Activated T-cell treated with anti-CD3 and anti-CD28 coated beads, Interleukin-2, amount 50 U/mL, for 72 hours (primary cell): ENCODE measurements around the gene SPATA12. TPM values are rescaled to one million over a fixed set of nuclear protein-coding genes. Genes with fewer than 3 reads are reported as not detected.

Experiments used
- ATAC-seq, 2 donors: fragments of 150-1000 bp; cut with Tn5 transposase; replicated peaks in 1 of 2; 2 replicates each; pipeline ENCODE4 v1.10.0; 2021; ENCODE audit warnings: moderate library complexity in 2 of 2, mild to moderate bottlenecking in 1 of 2
- DNase-seq, 2 donors: peaks; one replicate each; pipeline ENCODE4 v3.0.0; 2021 to 2022; ENCODE audit warnings: mixed read lengths in 1 of 2
- H3K27ac Mint-ChIP-seq: one replicate; pipeline ENCODE4 v1.8.0; 2022; ENCODE audit warnings: mild to moderate bottlenecking, moderate library complexity, mixed read lengths
- H3K27me3 Mint-ChIP-seq: one replicate; pipeline ENCODE4 v1.8.0; 2022; ENCODE audit warnings: low read depth, mixed read lengths
- H3K36me3 Mint-ChIP-seq, 2 donors: one replicate each; pipeline ENCODE4 v1.8.0; 2022; ENCODE audit warnings: mixed read lengths in 2 of 2, mild to moderate bottlenecking in 1 of 2; ENCODE audit not compliant: insufficient read depth in 2 of 2
- H3K4me1 Mint-ChIP-seq: one replicate; pipeline ENCODE4 v1.8.0; 2022; ENCODE audit warnings: low read depth, mixed read lengths
- H3K4me3 Mint-ChIP-seq, 2 donors: one replicate each; pipeline ENCODE4 v1.8.0; 2022; ENCODE audit warnings: mild to moderate bottlenecking in 2 of 2, mixed read lengths in 2 of 2, moderate library complexity in 2 of 2
- H3K9me3 Mint-ChIP-seq, 2 donors: one replicate each; pipeline ENCODE4 v1.8.0; 2022; ENCODE audit warnings: mixed read lengths in 2 of 2
- total RNA-seq, 2 donors: library from RNA; stranded (reverse); gene quantifications; one replicate each; pipeline ENCODE4 v1.2.3, GENCODE V29; 2022

SPATA12 gene
- total RNA-seq, 2 donors from 2014 or later, result not detected

DNA sequence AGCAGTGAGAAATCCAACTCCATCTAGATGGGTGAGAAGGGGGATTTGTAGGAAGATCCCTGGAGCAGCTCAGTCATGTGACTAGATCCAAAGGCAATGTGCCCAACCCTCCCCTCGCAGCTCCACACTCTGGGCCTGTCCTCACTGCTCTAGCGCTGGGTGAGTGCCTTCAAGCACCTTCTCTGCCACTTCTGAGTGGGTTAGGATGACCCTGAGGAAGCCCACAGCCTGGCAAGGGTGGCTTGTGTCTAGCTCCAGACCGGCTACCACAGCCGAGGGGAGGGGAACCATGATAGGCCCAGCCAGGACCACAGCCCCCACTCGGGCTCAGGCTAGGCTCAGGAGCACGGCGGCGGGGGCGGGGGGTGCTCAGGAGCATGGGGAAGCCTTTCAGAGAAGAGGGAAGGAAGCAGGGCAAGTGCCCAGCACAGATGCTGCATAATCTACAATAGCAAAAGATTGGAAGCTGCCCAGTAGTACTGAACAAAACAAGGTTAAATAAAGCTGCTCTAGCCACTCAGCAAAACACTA is 1.7 kb downstream of the SPATA12 start:
- ATAC-seq, result no peak
- Mint-ChIP-seq H3K27ac (no peak overlapping the region), H3K9me3 (no peaks in the 10 kb centered on the region), H3K4me3 (no peak overlapping the region), H3K4me1 (no peaks in the 10 kb centered on the region), H3K36me3 (no peaks in the 10 kb centered on the region), H3K27me3 (no peaks in the 10 kb centered on the region)
- no peak for DNase-seq

DNA sequence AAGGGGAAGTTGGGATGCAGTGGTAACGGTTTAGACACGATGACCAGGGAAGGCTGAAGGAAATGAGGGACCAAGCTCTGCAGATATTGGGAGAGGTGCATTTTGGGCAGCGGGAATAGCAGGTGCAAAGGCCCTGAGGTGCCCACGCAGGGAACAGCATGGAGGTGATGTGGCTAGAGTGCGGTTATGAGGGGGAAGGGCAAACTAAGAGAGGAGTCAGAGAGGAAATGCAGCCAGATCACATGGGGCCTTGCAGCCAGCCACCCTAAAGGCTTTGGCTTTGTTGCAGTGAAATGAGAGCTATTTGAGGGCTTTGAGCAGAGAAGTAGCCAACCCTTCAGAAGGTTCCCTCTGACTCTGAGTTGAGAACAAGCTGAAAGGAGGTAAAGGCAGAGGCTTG is 2.6 kb downstream of the SPATA12 start:
- no peaks in the 10 kb centered on the region for H3K36me3 Mint-ChIP-seq
- ATAC-seq (no peak), DNase-seq (no peak)
- H3K4me3 Mint-ChIP-seq, result no peak overlapping the region
- H3K4me1 Mint-ChIP-seq, result no peaks in the 10 kb centered on the region
- no peaks in the 10 kb centered on the region for H3K27me3 Mint-ChIP-seq
- H3K27ac Mint-ChIP-seq, result no peak overlapping the region
- no peaks in the 10 kb centered on the region for H3K9me3 Mint-ChIP-seq

DNA sequence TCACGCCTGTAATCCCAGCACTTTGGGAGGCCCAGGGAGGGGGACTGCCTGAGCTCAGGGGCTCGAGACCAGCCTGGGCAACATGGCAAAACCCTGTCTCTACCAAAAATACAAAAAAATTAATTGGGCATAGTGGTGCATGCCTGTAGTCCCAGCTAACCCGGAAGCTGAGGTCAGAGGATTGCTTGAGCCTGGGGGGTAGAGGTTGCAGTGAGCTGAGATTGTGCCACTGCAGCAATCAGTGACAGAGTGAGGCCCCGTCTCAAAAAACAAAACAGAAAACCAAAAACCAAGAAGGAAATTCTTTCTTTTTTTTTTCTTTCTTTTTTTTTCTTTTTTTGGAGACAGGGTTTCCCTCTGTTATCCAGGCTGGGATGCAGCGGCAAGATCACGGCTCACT is 3.5 kb downstream of the SPATA12 start:
- no peaks in the 10 kb centered on the region for H3K36me3 Mint-ChIP-seq
- no peaks in the 10 kb centered on the region for H3K27me3 Mint-ChIP-seq
- peaks cover 7% of the 10 kb centered on the region for H3K4me1 Mint-ChIP-seq
- no peaks in the 10 kb centered on the region for H3K9me3 Mint-ChIP-seq
- H3K4me3 Mint-ChIP-seq, result no peak overlapping the region
- ATAC-seq (no peak), DNase-seq (no peak)
- no peak overlapping the region for H3K27ac Mint-ChIP-seq

DNA sequence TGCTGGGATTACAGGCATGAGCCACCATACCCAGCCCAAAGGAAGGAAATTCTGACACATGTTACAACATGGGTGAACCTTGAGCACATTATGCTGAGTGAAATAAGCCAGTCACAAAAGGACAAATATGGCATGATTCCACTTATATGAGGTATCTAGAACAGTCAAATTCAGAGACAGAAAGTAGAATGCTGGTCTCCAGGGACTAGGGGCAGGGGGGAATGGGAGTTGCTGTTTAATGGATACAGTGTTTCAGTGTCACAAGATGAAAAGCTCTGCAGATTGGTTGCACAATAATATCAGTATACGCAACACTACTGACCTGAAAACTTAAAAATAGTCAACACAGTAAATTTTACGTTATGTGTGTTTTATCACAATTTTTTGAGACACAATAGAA is 4.1 kb downstream of the SPATA12 start:
- H3K4me1 Mint-ChIP-seq, result peaks cover 9% of the 10 kb centered on the region
- DNase-seq (no peak), ATAC-seq (no peak)
- H3K27me3 Mint-ChIP-seq, result no peaks in the 10 kb centered on the region
- no peaks in the 10 kb centered on the region for H3K36me3 Mint-ChIP-seq
- no peaks in the 10 kb centered on the region for H3K9me3 Mint-ChIP-seq
- H3K4me3 Mint-ChIP-seq, result no peak overlapping the region
- no peak overlapping the region for H3K27ac Mint-ChIP-seq

DNA sequence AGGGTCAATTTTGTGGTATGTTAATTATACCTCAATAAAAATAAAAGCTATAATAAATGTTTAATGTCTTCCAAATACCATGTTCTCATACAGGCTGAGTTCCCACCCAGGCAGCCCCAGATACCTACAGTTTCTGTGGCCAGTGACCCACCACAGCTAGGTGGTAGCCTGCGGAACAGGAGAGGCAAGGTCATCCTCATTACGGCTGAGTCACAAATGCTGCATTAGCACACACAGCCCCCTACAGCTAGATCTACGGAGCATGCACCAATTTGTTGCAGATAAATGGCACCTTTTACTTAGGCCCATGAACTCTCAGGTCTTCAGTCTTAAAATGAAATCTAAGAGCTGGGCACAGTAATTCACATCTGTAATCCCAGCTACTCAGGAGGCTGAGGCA is 5.1 kb downstream of the SPATA12 start:
- no peaks in the 10 kb centered on the region for H3K36me3 Mint-ChIP-seq
- H3K4me1 Mint-ChIP-seq, result peaks cover 9% of the 10 kb centered on the region
- ATAC-seq, result no peak
- no peak overlapping the region for H3K4me3 Mint-ChIP-seq
- DNase-seq, result no peak
- H3K27me3 Mint-ChIP-seq, result no peaks in the 10 kb centered on the region
- H3K27ac Mint-ChIP-seq, result no peak overlapping the region
- H3K9me3 Mint-ChIP-seq, result no peaks in the 10 kb centered on the region

DNA sequence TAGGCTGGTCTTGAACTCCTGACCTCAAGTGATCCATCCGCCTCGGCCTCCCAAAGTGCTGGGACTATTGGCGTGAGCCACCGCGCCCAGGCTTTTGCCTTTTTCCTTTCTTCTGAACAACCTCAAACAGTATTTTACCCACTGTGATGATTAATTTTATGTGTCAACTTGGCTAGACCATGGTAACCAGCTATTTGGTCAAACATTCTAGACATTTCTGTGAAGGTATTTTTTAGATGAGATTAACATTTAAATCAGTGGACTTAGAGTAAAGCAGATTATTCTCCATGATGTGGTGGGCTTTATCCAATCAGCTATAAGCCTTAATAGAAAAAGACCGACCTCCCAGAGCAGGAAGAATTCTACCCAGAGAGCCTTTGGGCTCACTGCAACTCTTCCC is 6.0 kb downstream of the SPATA12 start:
- Mint-ChIP-seq H3K36me3 (no peaks in the 10 kb centered on the region), H3K27ac (no peak overlapping the region), H3K4me1 (peaks cover 9% of the 10 kb centered on the region), H3K27me3 (no peaks in the 10 kb centered on the region), H3K9me3 (no peaks in the 10 kb centered on the region), H3K4me3 (no peak overlapping the region)
- DNase-seq, result no peak
- ATAC-seq, result no peak

DNA sequence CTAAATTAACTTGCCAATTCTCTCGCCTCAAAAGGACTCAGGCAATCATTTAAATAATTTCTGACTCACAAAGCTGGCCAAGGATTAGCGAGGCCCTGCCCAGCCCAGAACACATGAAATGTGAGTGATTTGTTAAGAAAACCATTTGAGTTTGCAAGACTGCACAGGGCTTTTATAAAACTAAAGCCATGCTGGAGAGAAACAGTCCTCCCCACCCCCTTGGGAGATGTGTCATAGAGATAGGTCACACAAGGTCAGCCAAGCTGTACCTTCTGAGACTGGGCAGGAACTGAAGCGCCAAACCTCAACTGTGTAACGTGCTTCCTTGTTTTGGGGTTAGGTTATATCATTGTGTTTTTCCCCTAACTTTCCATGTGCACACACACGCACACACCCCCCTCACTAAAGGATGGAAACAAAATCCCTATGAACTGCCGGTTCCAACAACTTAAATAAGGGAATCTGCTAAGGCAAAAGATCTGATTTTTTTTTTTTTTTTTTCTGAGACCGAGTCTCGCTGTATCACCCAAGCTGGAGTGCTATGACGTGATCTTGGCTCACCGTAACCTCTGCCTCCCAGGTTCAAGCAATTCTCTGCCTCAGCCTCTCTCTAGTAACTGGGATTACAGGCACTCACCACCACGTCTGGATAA is 8.1 kb downstream of the SPATA12 start:
- DNase-seq (peak; percentile 7 to 29), ATAC-seq (peak; percentile 55 to 89)
- peaks cover 8% of the 10 kb centered on the region for H3K27me3 Mint-ChIP-seq
- no peak overlapping the region for H3K27ac Mint-ChIP-seq
- no peaks in the 10 kb centered on the region for H3K9me3 Mint-ChIP-seq
- H3K4me3 Mint-ChIP-seq, result no peak overlapping the region
- no peaks in the 10 kb centered on the region for H3K36me3 Mint-ChIP-seq
- peaks cover 9% of the 10 kb centered on the region for H3K4me1 Mint-ChIP-seq

DNA sequence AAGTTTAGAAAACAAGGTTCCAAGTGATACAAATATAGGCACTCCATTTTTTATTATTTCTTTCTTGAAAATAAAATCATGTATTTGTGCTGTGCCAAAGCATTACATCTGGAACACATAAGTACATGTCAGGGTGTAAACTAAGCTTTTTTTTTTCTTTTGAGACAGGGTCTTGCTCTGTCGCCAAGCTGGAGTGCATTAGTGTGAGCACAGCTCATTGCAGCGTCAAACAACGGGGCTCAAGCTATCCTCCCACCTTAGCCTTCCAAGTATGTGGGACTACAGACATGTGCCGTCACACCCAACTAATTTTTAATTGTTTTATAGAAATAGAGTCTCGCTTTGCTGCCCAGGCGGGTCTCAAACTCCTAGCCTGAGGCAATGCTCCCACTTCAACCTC is 9.0 kb downstream of the SPATA12 start:
- H3K9me3 Mint-ChIP-seq, result no peaks in the 10 kb centered on the region
- peaks cover 12% of the 10 kb centered on the region for H3K27me3 Mint-ChIP-seq
- H3K27ac Mint-ChIP-seq, result no peak overlapping the region
- H3K4me1 Mint-ChIP-seq, result peaks cover 9% of the 10 kb centered on the region
- DNase-seq (no peak), ATAC-seq (no peak)
- no peaks in the 10 kb centered on the region for H3K36me3 Mint-ChIP-seq
- H3K4me3 Mint-ChIP-seq, result no peak overlapping the region

DNA sequence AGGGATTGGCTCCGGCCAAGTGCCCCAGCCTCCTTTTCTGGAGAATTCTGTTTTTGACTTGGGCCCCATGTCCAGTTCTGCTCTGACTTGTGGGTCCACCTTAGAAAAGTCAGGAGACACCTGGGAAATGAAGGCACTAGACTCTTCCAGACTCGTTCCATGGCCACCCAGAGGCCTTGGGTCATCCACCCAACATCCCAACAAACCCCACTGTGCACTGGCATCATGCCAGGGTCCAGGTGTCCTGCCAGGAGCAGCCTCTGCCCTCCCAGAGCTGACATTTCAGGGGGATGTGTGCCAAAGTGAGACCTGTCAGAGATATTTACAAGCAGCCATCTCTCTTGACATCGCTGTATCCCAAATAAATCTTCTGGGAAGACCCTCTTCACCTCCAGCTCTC is 13.2 kb downstream of the SPATA12 start:
- Mint-ChIP-seq H3K4me1 (peaks cover 11% of the 10 kb centered on the region), H3K9me3 (no peaks in the 10 kb centered on the region), H3K27me3 (peaks cover 50% of the 10 kb centered on the region), H3K4me3 (no peak overlapping the region), H3K36me3 (no peaks in the 10 kb centered on the region), H3K27ac (no peak overlapping the region)
- no peak for ATAC-seq
- no peak for DNase-seq

DNA sequence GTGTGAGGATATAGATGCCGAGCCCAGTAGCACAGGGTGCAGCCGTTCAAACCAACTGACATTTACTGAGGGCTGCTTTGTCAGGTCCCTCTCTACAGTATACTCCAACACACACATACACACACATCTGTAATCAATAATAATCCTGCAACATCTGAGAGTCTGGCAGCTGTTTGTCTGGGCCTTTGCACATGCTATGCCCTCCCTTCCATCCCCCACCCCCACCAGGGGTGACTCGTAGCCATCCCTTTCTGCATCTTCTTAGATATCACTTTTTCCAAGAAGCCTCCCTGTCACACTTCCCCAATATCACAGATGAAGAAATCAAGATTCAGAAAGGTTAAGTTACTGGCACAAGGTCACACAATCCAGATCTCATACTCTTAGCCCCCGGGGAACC is 13.7 kb downstream of the SPATA12 start:
- no peak for ATAC-seq
- Mint-ChIP-seq H3K4me3 (no peak overlapping the region), H3K9me3 (no peaks in the 10 kb centered on the region)

DNA sequence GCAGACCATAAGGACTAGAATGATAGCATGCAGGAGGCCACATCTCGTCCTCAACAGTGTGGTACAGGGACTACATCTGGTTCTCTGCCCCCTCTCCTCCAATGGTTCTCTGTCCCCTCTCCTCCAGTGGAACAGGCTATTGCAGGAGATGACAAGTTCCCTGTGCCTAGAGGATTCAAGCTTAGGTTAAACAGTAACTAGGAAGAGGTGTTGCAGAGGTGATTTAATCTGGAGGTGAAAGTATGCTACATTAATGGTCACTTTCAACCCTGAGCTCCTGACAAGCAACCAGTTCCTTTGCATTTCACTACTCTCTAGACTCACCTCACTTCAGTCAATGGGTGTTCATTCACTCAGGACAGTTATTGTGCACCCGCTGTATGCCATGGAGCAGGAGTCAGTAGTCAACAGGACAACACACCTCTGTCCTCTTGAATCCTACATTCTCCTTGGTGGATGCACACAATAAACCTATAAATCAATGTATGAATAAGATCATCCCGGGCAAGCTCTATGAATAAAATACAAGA is 16.0 kb downstream of the SPATA12 start:
- Mint-ChIP-seq H3K27ac (no peak overlapping the region), H3K36me3 (no peaks in the 10 kb centered on the region)

More for the DNA sequence above, 13.7 kb downstream of the SPATA12 start:
- no peak for DNase-seq
- H3K36me3 Mint-ChIP-seq, result no peaks in the 10 kb centered on the region
- H3K27me3 Mint-ChIP-seq, result peaks cover 50% of the 10 kb centered on the region
- no peak overlapping the region for H3K27ac Mint-ChIP-seq
- H3K4me1 Mint-ChIP-seq, result peaks cover 6% of the 10 kb centered on the region

DNA sequence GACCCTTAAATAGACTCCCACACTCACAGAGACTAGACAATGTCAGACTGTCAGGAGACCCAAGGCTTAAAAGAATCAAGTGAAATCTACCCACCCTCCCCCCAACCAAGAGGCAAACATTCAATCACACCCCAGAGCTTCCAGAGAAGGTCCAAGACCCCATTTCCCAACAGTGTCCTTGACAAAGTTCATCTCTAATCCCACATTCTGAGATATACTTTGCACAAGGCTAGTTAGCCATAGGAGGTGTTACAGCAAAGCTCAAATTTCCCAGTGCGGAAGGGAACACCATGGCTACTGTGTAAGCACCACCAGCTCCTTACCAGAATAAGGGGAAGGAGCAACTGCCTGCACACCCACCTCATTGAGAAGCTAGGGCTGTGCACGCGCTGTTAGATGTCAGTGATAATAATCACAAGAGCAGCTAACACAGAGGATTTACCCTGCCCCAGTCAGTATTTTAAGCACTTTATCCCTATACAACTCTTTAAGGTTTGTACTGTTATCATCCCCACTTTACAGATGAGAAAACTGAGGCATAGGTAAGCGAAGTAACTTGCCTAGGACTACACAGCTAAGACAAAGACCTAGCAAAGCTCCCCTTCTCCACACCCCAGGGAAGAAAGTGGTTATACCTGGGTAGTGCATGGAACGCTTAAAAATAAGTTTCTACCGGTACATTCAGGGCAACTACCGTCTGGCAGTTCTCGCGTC is 17.3 kb downstream of the SPATA12 start:
- DNase-seq (no peak), ATAC-seq (peak in 1 of 2 donors; percentile 10)
- Mint-ChIP-seq H3K4me1 (peaks cover 5% of the 10 kb centered on the region), H3K27me3 (peaks cover 59% of the 10 kb centered on the region), H3K36me3 (no peaks in the 10 kb centered on the region), H3K9me3 (no peaks in the 10 kb centered on the region), H3K4me3 (peak overlapping the region; percentile 63 to 81), H3K27ac (no peak overlapping the region)

More for the DNA sequence above, 16.0 kb downstream of the SPATA12 start:
- ATAC-seq (no peak), DNase-seq (no peak)
- Mint-ChIP-seq H3K9me3 (no peaks in the 10 kb centered on the region), H3K4me1 (peaks cover 5% of the 10 kb centered on the region), H3K27me3 (peaks cover 67% of the 10 kb centered on the region), H3K4me3 (no peak overlapping the region)

DNA sequence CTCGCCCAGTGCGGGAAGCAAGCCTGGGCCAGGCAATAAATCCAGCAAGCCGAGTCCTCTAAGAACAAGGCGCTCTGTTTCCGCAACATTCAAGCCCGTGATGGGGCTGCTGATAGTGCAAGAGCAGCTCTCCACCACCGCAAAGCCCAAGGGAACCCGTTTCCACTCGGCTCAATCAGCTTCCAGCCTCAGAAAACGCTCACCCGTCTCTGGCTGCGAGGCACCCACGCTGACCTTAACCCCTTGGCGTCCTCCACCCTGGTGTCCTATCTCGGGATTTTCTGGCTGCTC is 17.8 kb downstream of the SPATA12 start:
- ATAC-seq (peak; percentile 43 to 49), DNase-seq (peak in 1 of 2 donors; percentile 13)
- Mint-ChIP-seq H3K36me3 (no peaks in the 10 kb centered on the region), H3K27ac (no peak overlapping the region), H3K4me3 (peak overlapping the region; percentile 63 to 81), H3K27me3 (peaks cover 59% of the 10 kb centered on the region), H3K4me1 (peaks cover 5% of the 10 kb centered on the region), H3K9me3 (no peaks in the 10 kb centered on the region)
